ENCODE results near the gene LCN1. TPM values are rescaled to one million over a fixed set of nuclear protein-coding genes. Genes with fewer than 3 reads are reported as not detected.

LCN1 gene
- total and polyA plus RNA-seq, 2 of the 8 experiments (the other 6 are each of a cell fraction or from before 2014, with no cell fraction given): not detected

DNA sequence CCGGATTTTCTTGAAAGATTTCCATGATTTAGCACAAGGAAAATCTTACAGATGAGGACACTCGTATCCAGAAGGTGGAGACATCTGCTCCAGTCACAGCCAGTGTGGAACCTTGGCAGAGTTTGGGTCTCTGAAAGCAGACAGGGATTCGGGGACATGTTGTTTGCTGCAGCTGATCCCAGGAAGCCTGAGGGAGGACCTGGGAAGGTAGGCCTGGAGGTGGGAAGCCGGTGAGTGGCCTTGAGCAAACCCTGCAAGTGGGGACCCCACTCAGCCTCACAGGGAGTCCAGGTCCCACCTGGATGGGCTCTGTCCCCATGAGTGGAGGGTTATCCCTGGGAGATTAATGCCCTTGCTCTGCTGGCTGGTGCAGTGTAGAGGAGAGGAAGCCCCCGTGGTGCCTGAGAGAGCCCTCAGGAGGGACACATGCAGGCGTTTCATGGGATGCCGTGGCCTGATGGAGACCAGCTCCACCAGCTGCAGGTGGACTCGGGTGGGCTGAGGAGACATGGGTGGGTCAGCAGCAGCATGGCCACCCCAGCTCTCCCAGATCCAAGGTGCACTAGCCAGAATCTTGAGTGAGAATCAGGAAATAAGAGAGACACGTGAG, 12.9 kb upstream of the LCN1 start:
- no peak overlapping the region for H2BK120ac ChIP-seq (replicated peaks; ENCODE audit: low read depth, low read length)
- ChIA-PET POLR2A (ENCODE audit: partially characterized antibody) (interaction anchor here (1.2 kb wide), 1 partner anchor 24 kb away, joined by 3 read pairs; no protein-coding TSS in a partner anchor), CTCF (ENCODE audit: partially characterized antibody) (interaction anchor here (0.7 kb wide), 1 partner anchor 68 kb away, joined by 5 read pairs; no protein-coding TSS in a partner anchor)
- no peak overlapping the region for H3K4me2 ChIP-seq (ENCODE audit: insufficient read depth in 1 of 2, low read depth in 2 of 2, low read length in 2 of 2)
- H3K9me3 ChIP-seq (ENCODE audit: insufficient read depth in 2 of 2, low read depth in 1 of 2, low read length in 1 of 2): no peaks in the 10 kb centered on the region
- no peak overlapping the region for H3K9ac ChIP-seq (replicated peaks in 1 of 4; ENCODE audit: extremely low read depth in 1 of 4, low read depth in 3 of 4, low read length in 3 of 4)
- no peak overlapping the region for H2BK15ac ChIP-seq (ENCODE audit: low read length)
- H2BK5ac ChIP-seq (ENCODE audit: low read depth, low read length): no peak overlapping the region
- H4K20me1 ChIP-seq (replicated peaks in 1 of 2; ENCODE audit: control insufficient read depth in 1 of 2, insufficient read depth in 2 of 2, low read length in 2 of 2): peaks cover 8 to 10% of the 10 kb centered on the region in 2 experiments
- H3K18ac ChIP-seq (ENCODE audit: extremely low read depth, low read length): no peak overlapping the region
- TF ChIP-seq MAX (IDR thresholded peaks at IDR 0.05): no peak
- TF ChIP-seq RBBP5 (IDR thresholded peaks at IDR 0.05; ENCODE audit: borderline replicate concordance, low read depth, low read length): no peak
- no peak for TF ChIP-seq POLR2A (IDR thresholded peaks at IDR 0.05; ENCODE audit: control extremely low read depth in 1 of 2, low read depth in 2 of 2, low read length in 2 of 2)
- TF ChIP-seq FOSL1 (IDR thresholded peaks at IDR 0.05; ENCODE audit: insufficient read depth, low read depth, low read length): no peak
- no peak for TF ChIP-seq CHD2 (IDR thresholded peaks at IDR 0.05; ENCODE audit: low read length)
- no peak for TF ChIP-seq CBX8 (IDR thresholded peaks at IDR 0.05; ENCODE audit: borderline replicate concordance, low read depth, low read length)
- no peak for TF ChIP-seq POU5F1 (IDR thresholded peaks at IDR 0.05; ENCODE audit: low read depth, low read length)
- TF ChIP-seq RFX5 (IDR thresholded peaks at IDR 0.05; ENCODE audit: borderline replicate concordance, low read depth, low read length): no peak
- no peak for TF ChIP-seq JUN (IDR thresholded peaks at IDR 0.05; ENCODE audit: low read depth, low read length)
- no peak for TF ChIP-seq EZH2 (IDR thresholded peaks at IDR 0.05; ENCODE audit: low read depth, low read length, severe bottlenecking)
- TF ChIP-seq SP1 (IDR thresholded peaks at IDR 0.05; ENCODE audit: low read depth, low read length): no peak
- no peak for TF ChIP-seq GTF2F1 (IDR thresholded peaks at IDR 0.05; ENCODE audit: borderline replicate concordance, low read depth, low read length)
- no peak for TF ChIP-seq ZNF274 (IDR thresholded peaks at IDR 0.05; ENCODE audit: borderline replicate concordance, extremely low read depth, low read length)
- no peak for TF ChIP-seq ASH2L (IDR thresholded peaks at IDR 0.05; ENCODE audit: low read length)
- no peak overlapping the region for H2BK20ac ChIP-seq (ENCODE audit: low read length)
- FAIRE-seq (no peak), DNase-seq (ENCODE audit: low read depth in 1 of 2, low spot score in 2 of 2) (no peak)
- H3K79me1 ChIP-seq (ENCODE audit: low read depth, low read length): no peaks in the 10 kb centered on the region
- no peaks in the 10 kb centered on the region for H3K23me2 ChIP-seq (ENCODE audit: low read depth, low read length)
- H4K91ac ChIP-seq (replicated peaks; ENCODE audit: insufficient read length, low read length): no peak overlapping the region
- 84% methylated on average over 9 of the region's 9 CpGs; no CpG with 5 or more reads in 1 of the 2 experiments for WGBS, 2 experiments (ENCODE audit: extremely low coverage in 1 of 2, insufficient coverage in 1 of 2, insufficient read length in 1 of 2, insufficient replicate concordance in 2 of 2, low coverage in 1 of 2, low lambda C conversion rate in 2 of 2, missing lambda C conversion rate in 1 of 2)
- no peak overlapping the region for H3K14ac ChIP-seq (ENCODE audit: insufficient read length)
- H3K4ac ChIP-seq (replicated peaks; ENCODE audit: insufficient read length, low read depth, low read length): no peak overlapping the region
- no peak overlapping the region for H3K56ac ChIP-seq (replicated peaks; ENCODE audit: insufficient read length, low read depth, low read length)
- no peaks in the 10 kb centered on the region for H3K27me3 ChIP-seq (replicated peaks in 1 of 4; ENCODE audit: control insufficient read depth in 3 of 4, extremely low read depth in 1 of 4, insufficient read depth in 3 of 4, low read length in 3 of 4)
- no peak overlapping the region for H3K4me3 ChIP-seq (ENCODE audit: extremely low read depth in 1 of 4, insufficient read depth in 2 of 4, low read depth in 3 of 4, low read length in 4 of 4)
- peaks cover 6 to 16% (median 12%) of the 10 kb centered on the region in 4 experiments; a peak in 7 of 8 replicates for H3K36me3 ChIP-seq (ENCODE audit: control insufficient read depth in 2 of 4, insufficient read depth in 4 of 4, low read length in 3 of 4)
- peaks cover 0 to 4% (median 0%) of the 10 kb centered on the region in 4 experiments; a peak in 2 of 7 replicates for H3K4me1 ChIP-seq (replicated peaks in 1 of 4; ENCODE audit: control insufficient read depth in 3 of 4, insufficient read depth in 4 of 4, low read length in 3 of 4)
- H2AFZ ChIP-seq (ENCODE audit: low read length): no peak overlapping the region
- H4K5ac ChIP-seq (ENCODE audit: insufficient read length, low read depth, low read length): no peak overlapping the region
- H4K8ac ChIP-seq (ENCODE audit: extremely low read depth, insufficient read depth, low read length): no peak overlapping the region
- no peak overlapping the region for H3K23ac ChIP-seq (ENCODE audit: insufficient read length)
- H2BK12ac ChIP-seq (ENCODE audit: low read depth, low read length): no peak overlapping the region
- H2AK5ac ChIP-seq (ENCODE audit: low read depth, low read length): no peak overlapping the region; the same call in 1 of the 2 replicates
- no peak overlapping the region for H3K27ac ChIP-seq (ENCODE audit: low read depth, low read length)
- H3K79me2 ChIP-seq (ENCODE audit: control insufficient read depth in 1 of 2, insufficient read depth in 2 of 2, low read length in 2 of 2): no peaks in the 10 kb centered on the region

All from H1 (cell line).